HG03457 (cell line): ENCODE measurements around the gene MANBA.
"Not testable (repeated sequence)": the region's sequence is repeated elsewhere in the genome, so short reads cannot be mapped to it uniquely, and the experiment has no call there.

Experiments
- ATAC-seq: cut with Tn5 transposase; IDR thresholded peaks from one replicate; pipeline ENCODE4 v1.9.1; 2021; ENCODE audit warnings: moderate number of reproducible peaks; ENCODE audit not compliant: unreplicated experiment

MANBA gene

DNA sequence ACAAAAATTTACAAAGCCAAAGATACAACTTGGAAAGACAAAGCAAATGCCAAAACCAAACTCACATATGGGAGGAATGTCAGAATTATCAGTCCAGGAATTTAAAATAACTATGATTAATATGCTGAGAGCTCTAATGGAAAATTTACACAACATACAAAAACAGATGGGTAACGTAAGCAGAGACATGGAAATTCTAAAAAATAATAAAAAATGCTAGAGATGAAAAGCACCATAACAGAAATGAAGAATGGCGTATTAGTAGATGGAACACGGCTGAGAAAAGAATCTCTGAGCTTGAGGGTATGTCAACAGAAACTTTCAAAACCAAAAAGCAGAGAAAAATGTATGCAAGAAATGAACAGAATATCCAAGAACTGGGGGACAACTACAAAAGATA, 4.1 kb upstream of the MANBA start:
- ATAC-seq, result no peak

DNA sequence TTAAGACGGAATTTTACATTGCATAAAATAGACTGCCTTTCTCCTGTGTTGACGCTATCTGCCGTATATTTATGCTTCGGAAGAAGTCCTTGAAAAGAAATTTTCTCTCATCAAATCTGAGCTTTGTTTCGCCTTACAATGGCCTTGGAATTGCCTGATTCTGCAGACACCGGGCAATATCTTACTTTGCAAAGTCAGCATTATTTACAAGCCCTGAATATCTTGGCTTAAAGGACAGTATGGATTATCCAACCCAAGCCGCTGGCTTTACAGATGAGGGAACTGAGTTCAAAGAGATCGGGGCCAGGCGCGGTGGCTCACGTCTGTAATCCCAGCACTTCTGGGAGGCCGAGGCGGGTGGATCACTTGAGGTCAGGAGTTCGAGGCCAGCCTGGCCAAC, 1.1 kb upstream of the MANBA start:
- ATAC-seq, result no peak

DNA sequence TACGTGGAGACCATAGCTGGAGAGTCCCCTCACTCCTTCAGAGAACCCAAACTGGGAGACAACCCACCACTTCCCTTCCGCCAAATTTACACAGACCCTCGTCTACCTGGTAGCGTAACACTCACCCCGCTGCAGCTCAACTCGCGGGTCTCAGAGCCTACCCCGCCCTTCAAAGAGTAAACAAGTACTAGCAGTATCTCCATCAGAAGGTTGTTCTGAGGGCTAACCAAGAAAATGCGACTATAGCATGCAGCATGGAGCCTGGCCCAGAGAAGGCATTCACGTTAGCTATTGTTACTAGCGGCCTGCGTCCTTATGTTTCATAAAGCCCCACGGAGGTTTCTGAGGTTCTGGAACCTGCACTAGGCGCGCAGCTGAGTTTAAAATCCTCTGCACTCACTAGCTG, 531 bp upstream of the MANBA start:
- peak; percentile 4 for ATAC-seq

GRCh38 chr4:102759831-102760644, 730 bp downstream of the MANBA start:
- ATAC-seq, result peak; percentile 51

GRCh38 chr4:102758241-102759160, 2.3 kb downstream of the MANBA start:
- no peak for ATAC-seq

DNA sequence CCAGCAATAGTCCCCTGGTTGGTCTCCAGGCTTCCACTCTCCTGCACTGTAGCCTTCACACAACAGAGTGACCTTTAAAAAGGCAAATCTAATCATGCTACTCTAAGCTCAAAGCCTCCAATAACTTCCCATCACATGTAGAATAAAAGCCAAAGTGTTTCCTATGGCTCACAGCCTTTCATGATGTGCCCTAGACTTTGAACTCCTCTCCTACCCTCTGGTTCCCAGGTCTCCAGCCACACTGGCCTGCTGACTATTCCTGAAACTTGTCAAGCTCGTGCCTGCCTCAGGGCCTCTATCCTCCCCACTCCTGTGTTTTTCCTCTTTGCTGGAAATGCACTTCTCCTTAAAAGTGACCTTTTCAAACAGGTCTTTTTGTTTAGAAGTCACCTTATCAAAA, 3.1 kb downstream of the MANBA start:
- no peak for ATAC-seq

DNA sequence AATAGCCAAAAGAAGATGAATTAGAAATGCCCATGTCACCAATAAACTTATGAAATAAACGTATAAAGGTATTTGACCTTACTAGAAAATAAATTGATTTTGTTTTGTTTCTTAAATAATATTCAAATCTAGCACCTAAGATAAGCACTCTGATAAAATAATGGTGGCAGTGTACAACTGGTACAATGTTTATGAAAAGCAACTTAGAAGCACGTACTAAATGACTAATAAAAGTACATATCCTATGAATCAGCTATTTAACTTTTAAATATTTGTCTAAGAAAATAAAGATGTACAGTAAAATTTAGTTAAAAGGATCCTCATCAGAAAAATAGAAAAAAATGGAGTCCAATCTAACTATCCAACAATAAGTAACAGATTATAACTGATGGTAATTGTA, 6.7 kb downstream of the MANBA start:
- no peak for ATAC-seq

DNA sequence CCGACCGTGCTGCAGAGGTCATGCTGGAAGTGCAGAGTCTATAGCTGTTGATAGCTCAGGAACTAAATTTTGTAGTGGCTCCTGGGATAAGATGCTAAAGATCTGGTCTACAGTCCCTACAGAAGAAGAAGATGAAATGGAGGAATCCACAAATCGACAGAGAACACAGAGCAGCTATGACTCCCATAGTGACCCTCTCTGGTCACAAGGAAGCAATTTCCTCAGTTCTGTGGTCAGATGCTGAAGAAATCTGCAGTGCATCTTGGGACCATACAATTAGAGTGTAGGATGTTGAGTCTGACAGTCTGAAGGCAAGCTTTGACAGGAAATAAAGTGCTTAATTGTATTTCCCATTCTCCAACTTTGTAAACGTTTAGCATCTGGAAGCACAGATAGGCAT, 8.8 kb downstream of the MANBA start:
- no peak for ATAC-seq

DNA sequence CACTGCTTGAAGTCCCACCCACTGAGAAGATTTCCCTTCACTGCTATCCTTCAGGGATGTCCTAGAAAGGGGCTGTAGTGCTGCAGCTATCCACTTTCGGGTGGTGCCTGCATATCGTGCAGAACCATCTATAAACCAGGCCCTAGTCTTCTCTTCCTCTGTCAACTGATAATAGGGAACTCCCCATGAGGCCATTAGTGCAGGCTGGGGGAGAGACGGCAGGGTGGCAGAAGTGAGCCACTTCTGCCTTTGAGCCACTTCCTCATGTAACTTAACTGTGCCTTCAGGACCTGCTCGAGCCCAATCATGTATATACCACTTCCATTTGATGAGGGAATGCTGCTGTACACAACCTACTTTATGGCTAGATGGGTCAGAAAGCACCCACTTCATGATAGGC, 17.4 kb downstream of the MANBA start:
- ATAC-seq, result peak; percentile 96

DNA sequence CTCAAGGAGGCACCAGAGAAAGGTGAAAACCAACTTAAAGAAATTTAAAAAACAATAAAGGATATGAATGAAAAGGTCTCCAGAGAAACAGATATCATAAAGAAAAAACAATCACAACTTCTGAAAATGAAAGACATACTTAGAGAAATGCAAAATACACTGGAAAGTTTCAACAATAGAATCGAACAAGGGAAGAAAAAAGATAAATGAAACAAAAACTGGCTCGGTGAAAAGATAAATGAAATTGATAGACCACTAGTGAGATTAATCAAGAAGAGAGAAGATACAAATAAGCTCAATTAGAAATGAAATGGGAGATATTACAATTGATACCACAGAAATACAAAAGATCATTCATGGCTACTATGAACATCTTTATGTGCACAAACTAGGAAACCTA, 22.0 kb downstream of the MANBA start:
- not testable (repeated sequence) for ATAC-seq

GRCh38 chr4:102736636-102737549, 23.9 kb downstream of the MANBA start:
- ATAC-seq, result no peak

- ATAC-seq, result no peak
These were observed 25.2 kb downstream of the MANBA start for GRCh38 chr4:102735582-102735981.

DNA sequence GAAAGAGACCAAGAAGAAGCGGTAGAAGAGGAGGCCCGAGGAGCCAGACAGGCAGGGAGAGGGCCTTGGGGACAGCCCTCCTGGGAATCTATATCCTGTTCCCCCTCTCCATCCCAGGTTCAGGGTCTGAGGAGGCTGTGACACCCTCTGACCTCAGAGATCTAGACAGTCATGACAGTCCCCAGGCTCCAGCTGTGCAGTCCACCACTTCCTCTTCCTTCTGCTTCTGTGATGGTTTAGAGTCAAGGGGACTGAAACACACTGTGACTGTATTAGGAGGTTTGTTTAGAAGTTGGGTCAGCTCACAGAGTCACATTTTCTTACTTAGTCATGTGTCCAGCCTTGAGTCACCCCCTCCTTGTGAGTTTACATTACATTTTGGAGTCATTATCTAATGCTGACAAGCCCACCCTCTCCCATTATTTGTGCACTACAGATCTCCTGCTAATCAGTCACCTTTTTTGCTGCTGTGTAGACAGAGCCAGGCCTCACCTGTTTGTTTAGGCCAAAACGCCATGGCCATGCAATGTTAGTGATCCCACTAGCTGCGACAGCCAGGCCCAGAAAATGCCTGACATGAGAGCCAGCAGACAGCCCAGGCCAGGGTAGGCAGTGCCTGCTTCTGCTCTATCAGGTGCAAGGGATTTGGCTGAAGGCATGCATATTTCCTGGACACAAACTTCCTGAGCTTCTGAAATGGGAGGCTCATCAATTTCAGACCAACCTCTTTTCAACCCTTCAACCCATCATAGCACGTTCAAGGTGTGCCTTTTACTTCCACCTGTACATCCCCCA, 26.0 kb downstream of the MANBA start:
- peak; percentile 99 for ATAC-seq

DNA sequence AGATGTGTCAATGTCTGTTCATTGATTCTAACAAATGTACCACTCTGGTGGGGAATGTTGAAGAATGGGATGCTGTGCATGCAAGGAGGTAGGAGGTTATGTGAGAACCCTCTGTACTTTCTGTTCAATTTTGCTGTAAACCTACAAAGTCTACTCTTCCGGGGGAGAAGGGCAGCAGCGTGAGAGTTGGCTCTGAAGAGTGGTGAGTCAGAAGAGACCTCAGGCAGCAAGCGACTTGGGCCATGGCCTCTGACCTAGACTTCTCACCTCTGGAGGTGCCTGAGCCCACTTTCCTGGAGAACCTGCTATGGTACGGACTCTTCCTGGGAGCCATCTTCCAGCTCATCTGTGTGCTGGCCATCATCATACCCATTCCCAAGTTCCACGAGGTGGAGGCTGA, 26.7 kb downstream of the MANBA start:
- ATAC-seq, result no peak

DNA sequence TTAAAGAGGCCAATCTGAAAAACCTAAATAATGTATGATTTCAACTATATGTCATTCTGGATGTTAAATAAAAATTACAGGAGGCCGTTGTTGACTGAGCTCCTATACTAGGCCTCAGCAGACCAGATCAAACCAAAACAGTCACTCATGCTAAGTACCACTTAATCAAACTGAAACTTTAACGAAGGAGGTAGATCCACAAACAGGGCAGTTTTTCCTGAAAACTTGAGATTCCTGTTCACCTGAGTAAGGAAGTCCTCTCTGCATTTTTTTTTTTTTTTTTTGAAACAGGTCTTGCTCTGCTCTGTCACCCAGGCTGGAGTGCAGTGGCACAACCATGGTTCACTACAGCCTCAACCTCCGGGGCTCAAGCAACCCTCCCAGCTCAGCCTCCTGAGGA, 27.7 kb downstream of the MANBA start:
- no peak for ATAC-seq

- ATAC-seq, result no peak
These were observed 28.1 kb downstream of the MANBA start for GRCh38 chr4:102732678-102733077.

- no peak for ATAC-seq
These were observed 29.7 kb downstream of the MANBA start for GRCh38 chr4:102730968-102731533.

DNA sequence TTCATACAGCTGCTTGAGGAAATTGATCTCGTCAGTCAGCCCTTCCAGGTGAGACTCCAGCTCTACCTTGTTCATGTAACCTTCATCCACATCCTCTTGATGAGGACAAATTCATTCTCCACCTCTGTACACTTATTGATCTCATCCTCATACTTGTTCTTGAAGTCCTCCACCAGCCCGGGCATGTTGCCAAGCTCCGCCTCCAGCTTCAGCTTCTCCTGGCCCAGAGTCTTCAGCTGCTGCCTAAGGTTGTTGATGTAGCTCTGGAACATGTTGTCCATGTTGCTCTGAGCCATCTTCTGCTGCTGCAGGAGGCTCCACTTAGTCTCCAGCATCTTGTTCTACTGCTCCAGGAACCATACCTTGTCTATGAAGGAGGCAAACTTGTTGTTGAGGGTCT, 31.3 kb downstream of the MANBA start:
- not testable (repeated sequence) for ATAC-seq

GRCh38 chr4:102726919-102727318, 33.8 kb downstream of the MANBA start:
- not testable (repeated sequence) for ATAC-seq

DNA sequence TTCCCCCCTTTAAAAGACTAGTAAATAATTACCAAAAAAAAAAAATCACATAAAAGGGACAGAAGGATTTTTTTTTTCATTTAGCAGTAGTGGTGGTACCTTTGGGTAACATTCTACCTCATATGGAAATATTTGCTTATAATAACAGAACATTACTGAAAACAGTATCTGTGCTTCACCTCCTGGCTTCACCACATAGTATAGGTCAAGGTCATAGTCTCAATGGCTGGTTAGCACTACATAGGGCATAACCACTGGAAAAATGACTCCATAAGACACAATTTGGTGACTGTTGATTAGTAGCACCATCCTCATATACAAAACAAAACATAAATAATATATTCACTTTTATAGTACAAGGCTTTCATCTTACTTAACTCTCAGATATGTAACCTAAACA, 34.7 kb downstream of the MANBA start:
- no peak for ATAC-seq
